Trophoblast cell (in vitro differentiated cells and primary cell): Measurements from ENCODE around the gene SLC66A2.

Experiments used
- DNase-seq, 2 donors: peaks; one replicate each; pipeline ENCODE4 v3.0.0-alpha.2; 2016
- H2AFZ ChIP-seq: 2 replicates; pipeline ENCODE4 v1.6.1; 2013; ENCODE audit warnings: low read length, moderate library complexity, mild to moderate bottlenecking; ENCODE audit not compliant: insufficient read depth, poor library complexity
- H2AK5ac ChIP-seq: 2 replicates; pipeline ENCODE4 v1.6.1; 2013; ENCODE audit warnings: mild to moderate bottlenecking, low read length
- H2BK120ac ChIP-seq: 2 replicates; pipeline ENCODE4 v1.6.1; 2013; ENCODE audit warnings: low read length, mild to moderate bottlenecking, moderate library complexity; ENCODE audit not compliant: insufficient read depth, poor library complexity
- H2BK12ac ChIP-seq: 2 replicates; pipeline ENCODE4 v1.6.1; 2013; ENCODE audit warnings: mild to moderate bottlenecking, low read length, moderate library complexity
- H2BK5ac ChIP-seq: 2 replicates; pipeline ENCODE4 v1.6.1; 2013; ENCODE audit warnings: low read length, low read depth, moderate library complexity, mild to moderate bottlenecking; ENCODE audit not compliant: poor library complexity
- H3K14ac ChIP-seq: 2 replicates; pipeline ENCODE4 v1.6.1; 2013; ENCODE audit warnings: mild to moderate bottlenecking, low read length
- H3K18ac ChIP-seq: 2 replicates; pipeline ENCODE4 v1.6.1; 2013; ENCODE audit warnings: mild to moderate bottlenecking, low read length
- H3K23ac ChIP-seq: 2 replicates; pipeline ENCODE4 v1.6.1; 2013; ENCODE audit warnings: low read length
- H3K27ac ChIP-seq: 2 replicates; pipeline ENCODE4 v1.5.1; 2013; ENCODE audit warnings: low read depth, mild to moderate bottlenecking, inconsistent platforms, low read length, moderate library complexity
- H3K27me3 ChIP-seq: 2 replicates; pipeline ENCODE4 v1.6.1; 2013; ENCODE audit warnings: inconsistent platforms, mild to moderate bottlenecking, low read length, moderate library complexity; ENCODE audit not compliant: insufficient read depth
- H3K36me3 ChIP-seq, 2 experiments: 1 replicate in 1 of 2; 2 replicates in 1 of 2; pipeline ENCODE4 v1.6.1; 2013; ENCODE audit warnings: low read length in 2 of 2, mild to moderate bottlenecking in 2 of 2, moderate library complexity in 1 of 2; ENCODE audit not compliant: insufficient read depth in 2 of 2, control insufficient read depth in 1 of 2
- H3K4ac ChIP-seq: 2 replicates; pipeline ENCODE4 v1.6.1; 2013; ENCODE audit warnings: low read depth, mild to moderate bottlenecking, low read length, moderate library complexity
- H3K4me1 ChIP-seq, 2 experiments: 1 replicate in 1 of 2; 2 replicates in 1 of 2; pipeline ENCODE4 v1.6.1; 2013; ENCODE audit warnings: low read length in 2 of 2, mild to moderate bottlenecking in 2 of 2, moderate library complexity in 1 of 2; ENCODE audit not compliant: insufficient read depth in 2 of 2, control insufficient read depth in 1 of 2
- H3K4me2 ChIP-seq: 2 replicates; pipeline ENCODE4 v1.6.1; 2013; ENCODE audit warnings: inconsistent platforms, mild to moderate bottlenecking, low read length, moderate library complexity
- H3K4me3 ChIP-seq: 2 replicates; pipeline ENCODE4 v1.5.1; 2013; ENCODE audit warnings: mild to moderate bottlenecking, low read depth, low read length, inconsistent platforms
- H3K79me1 ChIP-seq: one replicate; pipeline ENCODE4 v1.6.1; 2013; ENCODE audit warnings: low read length
- H3K79me2 ChIP-seq: 2 replicates; pipeline ENCODE4 v1.6.1; 2013; ENCODE audit warnings: low read length, mild to moderate bottlenecking; ENCODE audit not compliant: control insufficient read depth, insufficient read depth, poor library complexity
- H3K9ac ChIP-seq: 2 replicates; pipeline ENCODE4 v1.6.1; 2013; ENCODE audit warnings: mild to moderate bottlenecking, low read length
- H3K9me3 ChIP-seq: 2 replicates; pipeline ENCODE4 v1.6.1; 2013; ENCODE audit warnings: low read depth, mild to moderate bottlenecking, control low read depth, inconsistent platforms, low read length; ENCODE audit not compliant: insufficient read depth
- H4K12ac ChIP-seq: 2 replicates; pipeline ENCODE4 v1.6.1; 2013; ENCODE audit warnings: low read depth, mild to moderate bottlenecking, low read length, moderate library complexity
- H4K8ac ChIP-seq: 2 replicates; pipeline ENCODE4 v1.6.1; 2013; ENCODE audit warnings: low read depth, mild to moderate bottlenecking, low read length, moderate library complexity
- H4K91ac ChIP-seq: one replicate; pipeline ENCODE4 v1.6.1; 2013; ENCODE audit warnings: low read depth, mild to moderate bottlenecking, low read length, moderate library complexity
- WGBS: extraction: QIAGEN DNeasy Blood & Tissue Kit; methylation state at CpG from one replicate; pipeline ENCODE4 v1.1.7; 2013; ENCODE audit warnings: missing lambda C conversion rate; ENCODE audit not compliant: insufficient read length, insufficient coverage; ENCODE audit errors: extremely low coverage; 5-methylcytosine and 5-hydroxymethylcytosine counted together

The SLC66A2 gene

DNA sequence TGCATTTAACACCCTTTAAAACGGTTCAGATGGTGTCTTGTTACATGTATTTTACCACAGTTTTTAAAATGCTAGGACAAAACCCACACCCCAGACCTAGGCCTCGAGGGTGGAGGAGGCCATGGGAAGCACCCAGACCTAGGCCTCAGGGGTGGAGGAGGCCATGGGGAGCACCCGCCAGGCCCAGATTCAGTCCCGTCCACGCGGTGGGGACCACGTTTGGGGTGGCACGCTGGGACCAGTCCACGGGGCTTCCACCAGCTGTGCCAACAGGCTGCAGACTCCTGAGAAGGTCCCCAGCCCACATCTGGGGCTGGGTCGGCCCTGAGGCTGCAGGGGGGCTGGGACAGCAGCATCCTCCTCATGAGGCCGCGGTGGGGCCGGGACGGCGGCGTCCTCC, 63.4 kb downstream of the SLC66A2 start:
- no peak overlapping the region for H3K18ac ChIP-seq
- peaks cover 37% of the 10 kb centered on the region for H3K9me3 ChIP-seq
- no peak overlapping the region for H4K91ac ChIP-seq
- no peak overlapping the region for H3K14ac ChIP-seq
- no peak overlapping the region for H4K12ac ChIP-seq
- H2BK120ac ChIP-seq = no peak overlapping the region
- H4K8ac ChIP-seq = no peak overlapping the region
- no peak overlapping the region for H3K4me2 ChIP-seq
- H3K4ac ChIP-seq = no peak overlapping the region
- WGBS = no CpG with 5 or more reads among the region's 16 CpGs
- H3K27ac ChIP-seq = no peak overlapping the region
- H3K36me3 ChIP-seq = peaks cover 0 to 1% of the 10 kb centered on the region in 2 experiments
- no peaks in the 10 kb centered on the region for H3K4me1 ChIP-seq
- H3K4me3 ChIP-seq = no peak overlapping the region
- no peaks in the 10 kb centered on the region for H3K79me2 ChIP-seq
- no peaks in the 10 kb centered on the region for H3K79me1 ChIP-seq
- H2BK5ac ChIP-seq = no peak overlapping the region
- H2AK5ac ChIP-seq = no peak overlapping the region
- no peaks in the 10 kb centered on the region for H3K27me3 ChIP-seq
- no peak overlapping the region for H2AFZ ChIP-seq
- no peak overlapping the region for H3K23ac ChIP-seq
- DNase-seq = no peak
- H2BK12ac ChIP-seq = no peak overlapping the region
- no peak overlapping the region for H3K9ac ChIP-seq

DNA sequence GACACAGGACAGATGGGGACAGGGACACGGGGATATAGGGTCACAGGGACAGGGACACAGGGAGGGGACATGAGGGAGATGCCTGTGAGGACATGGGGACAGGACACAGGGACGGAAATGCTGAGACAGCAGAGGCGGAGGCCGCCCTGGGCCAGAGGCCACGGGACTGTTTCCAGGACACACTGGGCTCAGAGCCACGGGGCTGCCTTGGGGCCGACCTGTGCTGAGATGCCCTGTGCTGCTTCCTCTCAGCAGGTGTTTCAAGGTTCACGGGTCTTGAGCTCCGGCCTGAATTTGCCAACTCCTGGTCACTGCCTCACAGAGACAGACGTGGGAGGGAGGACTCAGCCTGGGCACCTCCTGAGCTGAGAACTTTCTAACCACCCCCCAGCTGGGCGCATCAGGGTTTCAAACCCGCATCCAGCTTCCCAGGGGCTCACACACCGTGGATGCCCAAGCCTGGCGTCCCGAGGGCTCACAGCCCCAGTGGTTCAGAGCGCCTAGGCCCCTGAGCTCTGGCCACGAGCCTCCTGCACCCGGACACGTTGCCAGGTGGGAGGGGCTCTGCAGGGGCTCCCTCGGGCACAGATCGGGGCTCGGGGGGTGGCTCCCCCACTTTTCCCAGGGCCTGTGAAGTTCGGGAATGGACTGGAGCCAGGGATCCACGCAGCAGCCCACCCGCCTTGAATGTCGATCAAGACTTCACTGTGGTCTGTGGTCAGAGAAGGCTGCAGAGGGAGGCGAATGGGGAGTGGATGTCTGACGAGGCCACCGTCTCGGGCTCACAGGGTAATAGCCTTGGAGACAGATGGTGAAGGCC, 64.1 kb downstream of the SLC66A2 start:
- Histone ChIP-seq H2BK120ac (no peak overlapping the region), H3K79me2 (no peaks in the 10 kb centered on the region), H4K12ac (no peak overlapping the region), H4K91ac (no peak overlapping the region), H2AFZ (no peak overlapping the region), H3K36me3 (peaks cover 0 to 1% of the 10 kb centered on the region in 2 experiments), H3K4me2 (no peak overlapping the region), H3K9ac (no peak overlapping the region), H3K27ac (no peak overlapping the region), H3K18ac (no peak overlapping the region), H2BK12ac (no peak overlapping the region), H3K14ac (no peak overlapping the region), H3K9me3 (peaks cover 37% of the 10 kb centered on the region), H3K79me1 (no peaks in the 10 kb centered on the region), H3K4me3 (no peak overlapping the region), H4K8ac (no peak overlapping the region), H3K4me1 (no peaks in the 10 kb centered on the region), H2BK5ac (no peak overlapping the region), H3K27me3 (no peaks in the 10 kb centered on the region), H3K23ac (no peak overlapping the region), H3K4ac (no peak overlapping the region), H2AK5ac (no peak overlapping the region)
- WGBS = no CpG with 5 or more reads among the region's 30 CpGs
- DNase-seq = no peak

DNA sequence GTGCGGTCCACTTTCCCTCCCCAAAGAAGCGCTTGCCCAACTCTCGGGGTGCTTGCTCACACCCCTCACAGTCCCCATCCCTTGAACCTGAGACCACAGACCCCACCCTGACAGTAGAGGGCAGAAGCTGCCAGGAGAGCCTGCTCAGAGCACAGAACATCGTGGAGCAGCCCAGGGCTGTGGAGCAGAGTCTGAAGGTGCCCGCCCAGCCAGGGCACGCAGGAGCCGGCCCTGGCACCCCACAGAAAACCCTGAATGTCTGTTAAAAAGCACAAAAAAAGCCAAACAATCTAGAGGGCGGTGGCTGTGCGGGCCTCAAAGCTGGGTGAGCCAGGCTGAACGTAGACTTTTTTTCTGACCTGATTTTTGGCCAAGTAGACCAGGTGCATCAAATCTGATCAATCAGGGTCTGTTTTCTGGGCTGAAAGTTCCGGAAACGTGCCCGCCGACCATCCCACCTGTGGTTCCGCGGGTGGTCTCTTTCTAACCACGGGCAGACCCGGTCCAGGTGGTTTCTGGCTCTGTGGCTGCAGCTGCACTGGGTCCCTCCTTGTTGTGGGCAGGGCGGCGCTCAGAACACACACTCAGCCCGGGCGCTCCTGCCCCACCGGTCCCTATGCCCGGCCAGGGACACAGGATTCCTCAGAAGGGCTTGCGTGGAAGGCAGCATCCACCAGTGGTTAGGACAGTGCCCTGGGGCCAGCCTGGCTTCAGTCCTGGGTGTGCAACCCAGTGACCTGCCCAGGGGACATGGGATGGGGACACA, 66.3 kb downstream of the SLC66A2 start:
- Histone ChIP-seq H3K27me3 (no peaks in the 10 kb centered on the region), H2BK120ac (no peak overlapping the region), H3K14ac (no peak overlapping the region), H3K79me1 (no peaks in the 10 kb centered on the region), H3K27ac (no peak overlapping the region), H2BK12ac (no peak overlapping the region), H2AFZ (no peak overlapping the region), H3K18ac (no peak overlapping the region), H3K4me2 (no peak overlapping the region), H3K36me3 (peaks cover 0 to 1% of the 10 kb centered on the region in 2 experiments), H3K4me1 (no peaks in the 10 kb centered on the region), H3K79me2 (no peaks in the 10 kb centered on the region), H3K9ac (no peak overlapping the region), H2BK5ac (no peak overlapping the region), H4K8ac (no peak overlapping the region), H3K9me3 (peaks cover 26% of the 10 kb centered on the region), H4K91ac (no peak overlapping the region), H3K4ac (no peak overlapping the region), H4K12ac (no peak overlapping the region), H3K23ac (no peak overlapping the region), H3K4me3 (peak overlapping the region; percentile 9), H2AK5ac (no peak overlapping the region)
- no peak for DNase-seq
- WGBS = no CpG with 5 or more reads among the region's 25 CpGs

DNA sequence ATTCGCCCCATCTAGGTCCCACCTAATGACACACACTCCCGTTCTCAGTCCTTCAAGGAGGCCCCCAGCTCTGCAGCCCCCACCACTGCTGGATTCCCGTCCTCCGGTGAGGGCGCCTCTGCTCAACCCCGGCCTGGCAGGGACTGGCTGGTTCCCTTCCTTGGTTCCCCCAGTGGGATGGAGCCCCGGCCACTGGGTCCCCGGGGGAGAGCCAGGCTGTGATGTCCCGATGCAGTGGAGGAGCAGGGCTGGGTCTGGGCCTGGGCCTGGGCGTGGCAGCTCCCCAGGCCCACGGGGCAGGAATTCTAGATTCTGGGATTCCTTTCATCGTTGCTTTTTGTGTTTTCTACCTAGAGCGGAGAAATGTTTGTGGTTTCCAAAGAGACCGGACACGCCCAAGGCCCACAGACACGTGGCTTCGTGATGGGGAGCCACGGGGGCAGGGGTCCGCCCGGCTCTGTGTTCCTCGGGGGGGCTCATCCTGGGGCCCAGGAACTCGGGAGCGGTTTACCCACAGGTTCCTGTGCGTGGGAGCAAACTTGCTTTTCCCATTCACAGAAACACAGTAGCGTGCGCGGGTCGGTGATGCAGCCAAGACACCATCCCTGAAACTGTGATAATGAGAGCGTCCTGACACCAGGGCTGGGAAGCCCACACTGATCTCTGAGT, 67.0 kb downstream of the SLC66A2 start:
- no peak overlapping the region for H3K27ac ChIP-seq
- no peak for DNase-seq
- WGBS = no CpG with 5 or more reads among the region's 29 CpGs
- no peak overlapping the region for H4K8ac ChIP-seq
- no peak overlapping the region for H3K23ac ChIP-seq
- no peak overlapping the region for H3K4me3 ChIP-seq
- H3K4me1 ChIP-seq = no peaks in the 10 kb centered on the region
- no peak overlapping the region for H2BK120ac ChIP-seq
- H3K79me1 ChIP-seq = no peaks in the 10 kb centered on the region
- no peaks in the 10 kb centered on the region for H3K79me2 ChIP-seq
- no peak overlapping the region for H3K4me2 ChIP-seq
- no peak overlapping the region for H2AK5ac ChIP-seq
- no peak overlapping the region for H4K91ac ChIP-seq
- H3K18ac ChIP-seq = no peak overlapping the region
- H3K9ac ChIP-seq = no peak overlapping the region
- no peak overlapping the region for H2BK12ac ChIP-seq
- H4K12ac ChIP-seq = no peak overlapping the region
- H3K9me3 ChIP-seq = peaks cover 23% of the 10 kb centered on the region
- H3K27me3 ChIP-seq = no peaks in the 10 kb centered on the region
- H2BK5ac ChIP-seq = no peak overlapping the region
- H3K36me3 ChIP-seq = no peaks in the 10 kb centered on the region
- H3K14ac ChIP-seq = no peak overlapping the region
- H2AFZ ChIP-seq = no peak overlapping the region
- H3K4ac ChIP-seq = no peak overlapping the region
